SHP77 treated with DMSO at 0.1 percent for 48 hours (cell line): Measurements from ENCODE around the gene ASL.
"Not testable (repeated sequence)": the region's sequence is repeated elsewhere in the genome, so short reads cannot be mapped to it uniquely, and the experiment has no call there.

Experiments
- DNase-seq: peaks from one replicate; lab custom pipeline; 2025; lab: John Stamatoyannopoulos, UW

Gene ASL

GRCh38 chr7:66076462-66077329 is 1.1 kb downstream of the ASL start:
- DNase-seq: no peak

GRCh38 chr7:66078067-66078466 is 2.4 kb downstream of the ASL start:
- no peak for DNase-seq

GRCh38 chr7:66082083-66082482 is 6.5 kb downstream of the ASL start:
- no peak for DNase-seq

- DNase-seq: no peak
These were observed 7.3 kb downstream of the ASL start for GRCh38 chr7:66082886-66083415.

- no peak for DNase-seq
These were observed 8.1 kb downstream of the ASL start for GRCh38 chr7:66083677-66084076.

GRCh38 chr7:66088861-66089838 is 13.5 kb downstream of the ASL start:
- no peak for DNase-seq

- DNase-seq: no peak
These were observed 17.0 kb downstream of the ASL start for GRCh38 chr7:66092654-66093053.

GRCh38 chr7:66095010-66095409 is 19.4 kb downstream of the ASL start:
- DNase-seq: no peak

- no peak for DNase-seq
These were observed 23.6 kb downstream of the ASL start for GRCh38 chr7:66099232-66099550.

GRCh38 chr7:66099551-66100407 is 24.2 kb downstream of the ASL start:
- peak; percentile 44 for DNase-seq

GRCh38 chr7:66100408-66101050 is 24.9 kb downstream of the ASL start:
- DNase-seq: no peak

- DNase-seq: not testable (repeated sequence)
These were observed 26.5 kb downstream of the ASL start for GRCh38 chr7:66102168-66102567.

- DNase-seq: not testable (repeated sequence)
These were observed 28.4 kb downstream of the ASL start for GRCh38 chr7:66103994-66104393.

- DNase-seq: no peak
These were observed 29.7 kb downstream of the ASL start for GRCh38 chr7:66105263-66105748.

GRCh38 chr7:66108410-66108809 is 32.8 kb downstream of the ASL start:
- DNase-seq: not testable (repeated sequence)

- no peak for DNase-seq
These were observed 35.2 kb downstream of the ASL start for GRCh38 chr7:66110856-66111255.

- DNase-seq: peak; percentile 66
These were observed 39.4 kb downstream of the ASL start, which contains the start of gene CRCP for GRCh38 chr7:66114743-66115649. Gene CRCP (plus strand): TSS chr7:66114847. CDS start chr7:66114963, 116 bp downstream.

- DNase-seq: not testable (repeated sequence)
These were observed 41.2 kb downstream of the ASL start for GRCh38 chr7:66116680-66117420.

GRCh38 chr7:66118603-66119002 is 43.0 kb downstream of the ASL start:
- DNase-seq: no peak
